Activated CD4-positive, alpha-beta T cell treated with anti-CD3 and anti-CD28 coated beads for 48 hours (primary cell): ENCODE data around the gene DCST1.

Experiments
- DNase-seq: peaks from one replicate; pipeline ENCODE4 v3.0.0-alpha.2; 2020

The DCST1 gene

DNA sequence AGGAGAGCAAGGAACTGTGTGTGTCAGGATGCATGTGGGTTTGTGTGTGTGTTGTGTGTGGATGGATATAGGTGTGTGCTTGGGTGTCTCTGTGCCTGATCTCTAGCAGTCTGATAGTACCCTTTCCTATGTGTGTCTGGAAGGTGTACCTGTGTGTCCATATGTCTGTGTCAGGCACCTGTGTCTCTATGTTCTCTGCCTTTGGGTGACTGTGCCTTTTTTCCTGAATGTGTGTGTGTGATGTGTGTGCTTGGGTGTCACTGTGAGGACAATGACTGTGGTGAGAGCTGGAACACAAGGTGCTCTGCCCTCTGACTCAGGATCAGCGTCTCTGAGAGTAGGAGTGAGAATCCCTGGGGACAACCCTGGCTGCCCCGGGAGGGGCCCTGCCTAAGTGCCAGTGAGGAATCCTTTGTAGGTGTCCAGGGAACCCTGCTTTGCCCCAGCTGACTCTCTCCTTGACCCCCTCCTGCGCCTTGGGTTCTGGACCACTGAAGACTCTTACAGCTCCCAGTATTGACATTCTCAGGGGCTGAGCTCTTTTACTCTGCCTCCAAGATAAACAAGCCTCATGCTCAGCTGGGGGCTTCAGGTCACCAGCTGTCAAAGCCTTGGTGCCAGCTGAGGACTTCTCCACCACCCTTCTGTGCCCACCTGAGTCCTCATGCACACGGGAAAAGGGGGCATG lies 44.3 kb downstream of the DCST1 start:
- DNase-seq, result no peak

DNA sequence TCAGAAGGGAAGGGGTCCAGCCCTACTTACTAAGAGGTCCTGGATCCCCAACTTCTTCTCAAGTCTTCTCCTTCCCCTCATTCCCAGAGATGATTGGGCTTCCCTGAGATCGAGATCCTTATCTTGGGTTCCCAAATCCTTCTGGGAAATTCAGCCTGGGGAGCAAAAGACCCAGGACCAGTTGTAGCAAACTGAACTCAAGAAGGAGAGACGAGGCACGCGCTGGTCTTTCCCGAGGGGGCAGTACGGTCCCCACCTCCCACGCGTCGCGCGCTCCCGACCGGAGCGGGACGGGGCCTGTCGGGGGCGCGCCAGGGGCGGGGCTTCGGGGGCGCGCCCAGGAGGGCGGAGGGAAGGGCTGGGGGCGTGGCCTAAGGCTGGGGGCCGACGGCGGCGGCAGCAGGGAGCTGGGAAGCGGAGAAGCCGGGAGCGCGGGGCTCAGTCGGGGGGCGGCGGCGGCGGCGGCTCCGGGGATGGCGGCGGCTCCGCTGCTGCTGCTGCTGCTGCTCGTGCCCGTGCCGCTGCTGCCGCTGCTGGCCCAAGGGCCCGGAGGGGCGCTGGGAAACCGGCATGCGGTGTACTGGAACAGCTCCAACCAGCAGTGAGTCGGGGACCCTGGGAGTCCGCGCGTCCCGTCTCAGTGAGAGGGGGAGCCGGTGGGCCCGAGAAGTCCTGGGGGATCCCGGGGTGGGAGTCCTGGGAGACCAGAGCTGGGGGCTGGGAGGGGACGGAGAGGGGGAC lies 45.0 kb downstream of the DCST1 start, which contains the start of gene EFNA3:
EFNA3 (plus strand) TSS at position 369 of the 741 bp plus-strand sequence; CDS start at position 474, 105 bp downstream.
- DNase-seq, result peak; percentile 70

DNA sequence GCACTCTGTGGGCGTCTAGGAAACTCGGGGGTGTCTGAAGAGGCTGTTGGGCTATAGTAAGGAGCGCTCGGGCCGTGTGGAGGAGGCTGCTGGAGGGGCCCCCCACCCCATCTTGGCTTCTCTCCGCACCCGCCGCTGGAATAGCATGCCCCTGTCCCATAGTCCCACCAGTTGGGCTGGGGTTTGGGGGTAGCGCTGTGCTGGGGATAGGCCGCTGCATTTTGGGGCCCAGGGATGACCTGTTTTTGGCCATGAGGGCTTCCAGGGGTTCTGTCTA lies 45.5 kb downstream of the DCST1 start:
- DNase-seq, result no peak

DNA sequence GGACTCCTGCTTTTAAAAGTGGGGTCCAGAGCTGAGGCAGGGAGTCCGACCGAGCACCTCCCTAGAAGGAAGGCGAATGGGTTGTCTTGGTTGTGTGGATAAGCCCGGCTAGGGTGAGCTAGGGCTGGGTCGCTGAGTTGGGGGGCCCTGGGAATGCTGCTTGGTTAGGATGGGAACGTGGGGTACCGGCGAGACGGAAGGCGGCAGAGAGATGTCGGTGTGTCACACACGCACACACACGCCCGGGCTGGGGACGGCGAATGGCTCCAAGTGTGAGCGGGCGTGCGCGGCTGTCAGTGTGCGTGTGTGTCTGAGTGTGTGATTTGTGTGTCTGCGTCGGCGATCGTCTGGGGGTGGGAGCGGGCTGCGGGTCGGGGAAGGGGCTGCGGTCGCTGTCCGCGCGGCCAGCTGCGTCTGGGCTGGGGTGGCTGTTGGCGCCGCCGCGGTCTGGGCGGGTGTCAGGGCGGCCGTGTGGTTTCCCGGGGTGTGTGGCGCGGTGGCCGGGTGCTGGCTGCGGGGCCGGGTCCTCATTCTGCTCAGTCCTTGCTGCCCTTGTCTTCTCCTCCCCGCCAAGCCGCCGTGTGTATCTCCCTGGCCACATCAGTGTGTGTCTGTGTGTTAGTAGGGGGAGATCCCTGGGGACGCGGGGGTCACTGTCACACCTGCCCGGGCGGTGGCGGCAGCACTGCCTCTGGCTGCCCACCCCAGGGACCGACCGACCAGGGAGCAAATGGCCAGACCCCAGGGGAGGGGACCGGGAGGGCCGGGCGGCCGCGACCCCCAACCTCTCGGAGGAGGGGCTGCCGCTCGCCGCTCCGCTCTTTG lies 46.1 kb downstream of the DCST1 start:
- DNase-seq, result no peak

DNA sequence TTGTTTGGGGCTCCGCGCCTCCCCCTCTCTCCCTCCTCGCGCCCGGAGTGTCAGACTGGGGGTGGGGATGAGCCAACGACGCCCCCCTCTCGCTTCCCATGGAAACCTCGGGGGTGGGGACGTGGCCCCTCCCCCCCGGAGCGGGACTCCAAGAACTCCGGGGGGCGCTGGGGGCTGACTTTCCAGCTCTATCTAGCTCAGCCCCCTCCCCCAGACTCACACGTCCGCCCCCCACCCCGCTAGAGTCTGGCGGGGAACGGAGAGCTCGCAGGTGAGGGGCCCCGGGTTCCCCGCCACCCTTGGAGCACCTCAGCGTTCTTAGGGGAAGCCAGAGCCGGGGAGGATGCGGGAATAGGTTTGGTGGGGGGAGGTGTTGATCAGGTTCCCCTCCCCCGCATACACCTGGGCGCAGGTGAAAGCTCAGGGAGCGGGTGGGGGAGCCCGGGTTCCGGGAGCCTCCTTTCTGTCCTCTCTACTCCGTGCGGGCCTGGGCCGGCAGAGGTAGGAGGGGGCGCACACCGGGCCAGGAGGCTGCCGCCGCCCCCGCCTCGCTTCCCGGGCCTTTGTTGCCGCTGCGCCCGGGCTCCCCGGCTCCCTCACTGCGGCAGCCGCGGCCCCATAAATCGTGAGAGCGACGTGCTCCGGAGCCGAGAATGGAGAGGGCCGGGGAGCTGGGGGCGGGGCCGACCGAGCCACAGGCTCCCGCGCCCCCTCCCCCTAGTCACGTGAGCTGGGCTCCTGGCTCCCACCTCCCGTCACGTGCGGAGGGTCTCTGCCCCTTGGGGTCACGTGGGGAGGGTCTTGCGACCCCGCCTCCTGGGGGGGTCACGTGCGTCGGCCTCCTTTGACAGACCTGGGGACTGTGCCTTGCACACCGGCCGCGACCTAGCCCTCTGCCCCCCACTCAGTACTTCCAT lies 46.9 kb downstream of the DCST1 start:
- DNase-seq, result peak; percentile 48

DNA sequence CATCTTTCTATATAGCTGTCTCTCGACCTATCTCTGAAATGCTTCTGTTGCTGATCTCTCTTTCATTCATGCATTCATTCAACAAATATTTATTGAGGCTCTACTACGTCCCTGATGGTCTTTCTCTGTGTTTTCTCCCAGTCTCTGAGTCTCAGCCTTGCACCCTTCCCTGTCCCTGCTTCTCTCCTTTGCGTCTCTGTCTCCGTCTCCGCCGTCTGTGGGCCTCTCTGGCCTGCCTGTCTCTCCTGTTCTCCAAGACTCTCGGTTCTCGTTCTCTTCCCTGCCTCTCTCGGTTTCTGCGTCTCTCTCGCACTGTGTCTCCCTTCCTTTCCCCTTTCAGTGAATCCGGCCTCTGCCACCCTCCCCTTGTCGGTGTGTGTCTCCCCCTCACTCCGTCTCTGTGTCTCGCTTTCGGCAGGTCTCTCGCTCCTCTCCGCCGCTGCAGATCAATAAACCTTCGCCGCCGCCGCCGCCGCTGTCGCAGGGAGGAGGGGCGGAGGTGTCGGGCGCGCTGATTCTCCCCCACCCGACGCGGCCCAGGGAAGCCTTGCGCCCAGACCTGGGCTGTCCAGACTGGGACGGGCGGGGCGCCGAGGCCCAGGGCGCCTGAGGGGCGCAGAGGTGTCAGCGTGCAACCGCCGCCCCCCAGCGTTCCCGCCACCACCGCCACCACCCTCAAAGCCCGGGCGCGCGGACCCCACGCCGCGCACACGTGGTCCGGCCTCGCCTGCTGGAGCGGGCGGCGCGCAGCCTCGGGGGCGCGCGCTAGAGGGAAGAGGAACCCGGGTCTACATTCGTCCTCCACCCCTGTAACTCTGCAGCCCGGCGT lies 48.1 kb downstream of the DCST1 start:
- peak; percentile 59 for DNase-seq

DNA sequence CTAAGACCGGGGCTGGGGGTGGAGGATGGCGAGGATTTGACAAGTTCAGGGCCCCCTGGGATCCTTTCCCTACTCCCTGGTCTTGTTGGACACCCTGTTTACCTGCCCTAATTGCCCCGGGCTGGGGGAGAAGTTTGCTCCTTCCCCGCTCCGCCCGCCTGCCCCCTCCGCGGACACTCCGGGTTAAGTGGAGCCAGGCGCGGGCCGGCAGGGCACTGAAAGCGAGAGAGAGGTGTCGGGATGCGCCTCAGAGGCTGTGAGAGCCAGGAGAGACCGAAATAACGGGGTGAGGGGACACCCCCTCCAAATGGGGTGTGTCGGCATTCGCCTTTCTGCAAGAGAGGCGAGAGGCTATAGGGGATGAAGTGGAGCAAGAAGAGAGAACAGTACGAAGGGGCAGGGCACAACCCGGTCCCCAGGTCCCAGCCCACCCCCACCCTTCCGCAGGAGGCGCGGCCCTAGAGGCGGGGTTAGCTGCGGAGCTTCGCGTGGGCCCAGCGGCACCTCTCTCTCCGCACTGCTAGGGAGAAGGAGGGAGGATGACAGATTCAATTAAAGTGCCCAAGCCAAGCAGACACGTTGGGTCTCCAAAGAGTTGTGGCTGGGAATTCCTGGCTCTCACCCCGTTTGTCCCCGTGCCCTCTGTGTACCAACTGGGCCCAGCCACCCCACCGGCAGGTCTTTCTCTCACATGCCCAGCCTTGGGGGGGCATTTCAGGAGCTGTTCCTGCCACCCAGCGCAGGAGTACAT lies 48.9 kb downstream of the DCST1 start:
- DNase-seq, result peak; percentile 57

DNA sequence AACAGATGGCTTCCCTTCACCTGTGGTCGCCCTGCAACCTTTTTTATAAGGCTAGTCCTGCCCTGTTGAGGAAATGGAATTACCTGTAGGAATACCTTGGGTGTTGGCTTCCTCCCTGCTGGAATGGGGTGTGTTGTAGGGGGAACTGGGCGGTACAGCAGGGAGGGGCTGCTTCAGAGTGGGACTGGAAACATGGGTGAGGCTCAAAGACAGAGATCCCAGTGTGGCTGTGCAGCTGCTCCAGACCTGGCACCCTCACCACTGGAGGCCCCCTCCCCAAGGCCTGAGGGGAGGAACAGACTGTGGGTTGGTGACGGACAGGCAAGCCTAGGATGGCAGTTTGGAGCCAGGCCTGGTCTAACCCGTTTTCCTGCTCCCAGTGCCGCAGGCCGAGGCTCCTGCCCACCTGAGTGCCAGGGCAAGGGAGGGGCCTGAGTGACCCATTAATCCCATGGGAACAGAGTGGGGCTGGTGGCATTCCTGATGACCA lies 49.5 kb downstream of the DCST1 start:
- no peak for DNase-seq

DNA sequence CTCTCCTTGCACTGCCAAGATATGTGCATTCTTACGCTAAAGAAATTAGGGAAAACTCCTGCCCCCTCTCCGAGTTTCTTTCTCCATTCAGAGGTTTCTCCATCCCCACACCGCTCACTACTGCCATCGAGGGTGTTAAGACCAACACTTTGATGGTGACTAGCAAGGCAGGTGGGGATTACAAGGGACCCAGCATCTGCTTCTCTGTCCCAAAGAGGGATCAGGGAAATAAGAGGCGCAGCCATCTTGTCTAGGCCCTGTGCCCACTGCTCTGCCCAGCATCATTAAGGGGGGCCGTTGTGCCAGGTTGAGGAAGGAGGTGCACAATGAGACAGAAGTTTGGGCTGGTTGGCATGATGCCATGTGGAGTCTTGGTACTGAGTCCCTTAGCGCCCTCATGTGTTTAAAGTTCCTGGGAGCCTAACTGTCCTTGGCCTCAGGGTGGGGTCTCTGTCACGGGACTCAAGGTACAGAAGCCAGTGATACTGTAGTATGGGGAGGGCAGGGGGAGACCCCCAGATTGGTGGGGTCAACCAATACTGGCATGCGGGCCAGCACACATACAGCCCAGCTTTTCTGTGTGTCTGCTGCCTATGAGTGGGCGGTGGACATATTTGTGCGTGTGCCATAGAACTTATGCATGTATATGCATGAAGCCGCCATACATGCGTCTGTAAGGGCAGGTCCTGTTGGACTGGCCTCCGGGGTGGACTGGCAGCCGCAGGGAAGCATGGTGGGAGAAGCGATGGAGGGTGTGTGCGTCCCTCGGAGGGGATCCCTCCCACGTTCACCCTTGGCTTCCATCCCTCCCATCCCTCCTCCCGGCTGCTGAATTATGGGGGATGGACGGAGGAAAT lies 50.5 kb downstream of the DCST1 start:
- peak; percentile 61 for DNase-seq

DNA sequence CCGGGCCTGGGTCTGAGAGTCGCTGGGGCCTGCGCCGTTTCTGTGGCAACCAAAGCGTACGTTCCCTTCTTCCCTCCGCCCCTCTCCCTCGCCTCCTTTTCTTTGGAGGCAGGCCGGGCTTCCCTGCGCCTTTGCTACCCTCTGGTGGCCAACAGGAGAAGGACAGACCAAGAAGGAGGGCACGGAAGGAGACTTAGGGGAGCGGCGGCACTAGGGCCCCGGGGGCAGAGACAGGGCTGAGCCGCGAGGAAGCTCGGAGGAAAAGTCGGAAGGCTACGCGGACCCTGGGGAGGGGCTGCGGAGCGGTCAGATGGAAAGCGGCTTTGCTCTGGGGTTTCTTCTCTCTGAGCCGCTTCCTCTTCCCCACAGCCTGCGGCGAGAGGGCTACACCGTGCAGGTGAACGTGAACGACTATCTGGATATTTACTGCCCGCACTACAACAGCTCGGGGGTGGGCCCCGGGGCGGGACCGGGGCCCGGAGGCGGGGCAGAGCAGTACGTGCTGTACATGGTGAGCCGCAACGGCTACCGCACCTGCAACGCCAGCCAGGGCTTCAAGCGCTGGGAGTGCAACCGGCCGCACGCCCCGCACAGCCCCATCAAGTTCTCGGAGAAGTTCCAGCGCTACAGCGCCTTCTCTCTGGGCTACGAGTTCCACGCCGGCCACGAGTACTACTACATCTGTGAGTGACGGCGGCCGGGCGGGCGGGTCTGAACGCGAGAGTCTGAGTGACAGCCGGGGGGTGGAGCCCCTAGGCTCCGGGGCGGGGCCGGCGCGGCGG lies 51.3 kb downstream of the DCST1 start:
- DNase-seq, result peak; percentile 95

DNA sequence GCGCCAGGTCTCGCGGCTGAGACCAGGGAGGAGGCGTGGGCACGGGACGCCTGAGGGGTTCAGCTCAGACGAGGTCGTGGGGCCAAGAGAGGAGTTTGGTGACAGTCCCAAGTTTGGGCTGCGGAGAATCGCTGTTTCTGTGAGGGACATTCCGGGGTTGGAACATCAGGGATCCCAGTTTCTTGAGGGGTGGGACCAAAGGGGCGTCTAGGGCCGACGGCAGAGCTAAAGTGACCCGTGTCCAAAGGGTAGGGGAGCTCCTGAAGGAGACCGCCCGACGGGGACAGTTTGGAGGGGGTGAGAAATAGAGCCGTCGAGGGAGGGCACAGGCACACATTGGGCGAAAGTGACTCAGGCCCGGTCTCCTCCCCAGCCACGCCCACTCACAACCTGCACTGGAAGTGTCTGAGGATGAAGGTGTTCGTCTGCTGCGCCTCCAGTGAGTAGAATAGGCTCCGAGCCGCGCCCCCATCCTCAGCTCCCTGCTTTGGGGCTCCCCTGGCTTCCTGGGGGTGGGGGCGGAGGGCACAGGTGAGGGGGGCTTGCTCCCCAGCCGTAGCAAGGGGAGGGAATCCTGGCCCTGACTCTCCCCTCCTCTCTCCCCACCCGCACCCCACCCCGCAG lies 52.0 kb downstream of the DCST1 start:
- DNase-seq, result peak; percentile 87

DNA sequence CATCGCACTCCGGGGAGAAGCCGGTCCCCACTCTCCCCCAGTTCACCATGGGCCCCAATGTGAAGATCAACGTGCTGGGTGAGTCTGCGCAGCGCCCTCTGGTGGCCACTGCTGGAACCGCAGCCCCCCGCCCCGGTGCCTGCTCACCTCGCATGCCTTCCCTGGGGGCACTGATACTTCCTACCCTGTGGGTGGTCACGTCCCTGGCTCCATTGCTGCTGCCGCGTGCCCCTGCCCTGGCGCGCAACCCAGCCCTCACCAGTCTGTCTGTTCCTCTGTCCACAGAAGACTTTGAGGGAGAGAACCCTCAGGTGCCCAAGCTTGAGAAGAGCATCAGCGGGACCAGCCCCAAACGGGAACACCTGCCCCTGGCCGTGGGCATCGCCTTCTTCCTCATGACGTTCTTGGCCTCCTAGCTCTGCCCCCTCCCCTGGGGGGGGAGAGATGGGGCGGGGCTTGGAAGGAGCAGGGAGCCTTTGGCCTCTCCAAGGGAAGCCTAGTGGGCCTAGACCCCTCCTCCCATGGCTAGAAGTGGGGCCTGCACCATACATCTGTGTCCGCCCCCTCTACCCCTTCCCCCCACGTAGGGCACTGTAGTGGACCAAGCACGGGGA lies 52.6 kb downstream of the DCST1 start:
- peak; percentile 90 for DNase-seq

DNA sequence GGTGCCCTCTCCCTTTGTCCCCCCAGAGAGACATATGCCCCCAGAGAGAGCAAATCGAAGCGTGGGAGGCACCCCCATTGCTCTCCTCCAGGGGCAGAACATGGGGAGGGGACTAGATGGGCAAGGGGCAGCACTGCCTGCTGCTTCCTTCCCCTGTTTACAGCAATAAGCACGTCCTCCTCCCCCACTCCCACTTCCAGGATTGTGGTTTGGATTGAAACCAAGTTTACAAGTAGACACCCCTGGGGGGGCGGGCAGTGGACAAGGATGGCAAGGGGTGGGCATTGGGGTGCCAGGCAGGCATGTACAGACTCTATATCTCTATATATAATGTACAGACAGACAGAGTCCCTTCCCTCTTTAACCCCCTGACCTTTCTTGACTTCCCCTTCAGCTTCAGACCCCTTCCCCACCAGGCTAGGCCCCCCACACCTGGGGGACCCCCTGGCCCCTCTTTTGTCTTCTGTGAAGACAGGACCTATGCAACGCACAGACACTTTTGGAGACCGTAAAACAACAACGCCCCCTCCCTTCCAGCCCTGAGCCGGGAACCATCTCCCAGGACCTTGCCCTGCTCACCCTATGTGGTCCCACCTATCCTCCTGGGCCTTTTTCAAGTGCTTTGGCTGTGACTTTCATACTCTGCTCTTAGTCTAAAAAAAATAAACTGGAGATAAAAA lies 53.4 kb downstream of the DCST1 start:
- DNase-seq, result no peak

DNA sequence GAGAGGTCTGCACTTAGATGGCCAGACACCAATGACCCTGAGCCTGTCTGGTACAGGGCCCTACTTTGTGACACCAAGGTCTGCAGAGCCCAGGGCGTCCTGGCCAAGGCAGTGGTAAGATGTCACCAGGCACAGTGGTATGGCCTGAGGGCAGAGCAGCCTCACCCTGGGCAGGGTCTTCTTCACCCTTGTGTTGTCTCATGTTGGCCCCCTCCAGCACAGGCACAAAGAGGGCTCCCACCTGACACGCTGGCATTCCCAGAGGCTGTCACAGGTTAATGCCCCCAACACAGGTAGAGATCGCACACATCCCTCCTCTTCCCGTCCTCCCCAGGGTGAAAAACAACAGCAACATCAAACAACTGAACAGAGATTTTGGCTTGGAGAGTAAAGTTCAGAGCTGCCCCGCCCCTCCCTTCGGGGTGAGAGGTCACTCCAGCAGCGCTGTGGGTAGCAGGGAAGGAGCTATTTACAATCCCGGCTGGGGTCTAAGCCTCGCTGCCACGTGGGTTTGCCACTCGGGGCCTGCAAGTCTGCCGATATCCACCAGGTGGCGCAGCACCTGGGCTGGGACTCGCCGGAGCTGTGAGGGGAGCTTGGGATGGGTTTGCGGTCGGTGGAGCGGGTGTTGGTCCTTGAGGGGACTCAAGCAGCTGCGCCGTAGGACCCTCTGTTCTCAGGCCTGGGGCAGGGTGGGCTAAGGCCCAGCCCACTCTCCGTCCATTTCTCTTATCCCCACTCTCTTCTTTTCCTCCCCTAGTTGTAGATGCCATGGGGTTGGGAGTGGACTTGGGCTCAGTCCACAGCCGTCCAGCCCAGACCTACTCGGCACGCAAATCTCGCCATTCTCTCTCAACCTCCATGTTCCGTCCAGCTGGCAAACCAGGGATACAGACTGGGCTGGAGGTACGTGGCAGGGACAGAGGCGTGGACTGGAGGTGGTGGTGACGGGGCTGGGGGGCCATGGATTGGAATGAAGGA lies 57.7 kb downstream of the DCST1 start:
- peak; percentile 89 for DNase-seq

DNA sequence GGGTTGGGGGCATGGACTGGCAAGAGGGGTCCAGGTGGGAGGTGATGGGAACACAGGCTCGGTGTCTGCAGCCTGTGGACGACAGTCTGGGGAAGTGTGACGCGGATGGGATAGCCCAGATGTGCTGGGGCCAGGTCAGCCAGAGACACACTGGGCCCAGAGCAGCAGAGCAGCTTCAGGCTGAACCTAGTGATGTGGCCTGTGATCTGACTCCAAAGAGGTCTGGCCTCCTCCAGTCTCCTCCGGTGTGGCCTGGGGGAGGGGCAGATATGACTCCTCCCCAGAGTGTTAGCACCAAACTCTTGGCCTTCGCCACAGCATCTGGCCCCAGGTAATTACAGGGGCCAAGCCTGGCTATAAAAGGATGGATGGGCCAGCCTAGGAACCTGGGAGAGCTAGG lies 58.5 kb downstream of the DCST1 start:
- no peak for DNase-seq

DNA sequence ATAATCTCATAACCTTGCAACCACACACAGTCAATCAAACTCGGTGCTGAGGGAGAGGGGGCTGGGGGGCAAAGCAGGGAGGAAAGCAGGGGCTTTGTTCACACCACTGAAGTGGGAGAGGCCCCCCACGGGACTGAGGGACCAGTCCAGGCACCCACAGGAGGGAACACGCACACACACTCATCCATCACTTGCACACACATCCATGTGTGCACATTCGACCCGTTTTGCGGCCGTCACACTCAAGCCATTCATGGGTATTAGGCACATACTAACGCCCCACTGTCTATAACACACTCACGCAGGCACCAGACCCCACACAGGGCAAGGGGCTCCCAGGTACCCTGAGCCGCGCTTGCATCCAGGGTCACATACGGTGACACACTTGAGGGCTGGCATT lies 59.0 kb downstream of the DCST1 start:
- no peak for DNase-seq
